Tibial nerve (tissue), 4 donors: Measurements from ENCODE around the gene EPN3.

ENCODE experiments used
- CTCF ChIP-seq, 5 experiments: fragments of 200-600 bp in 3 of 5; fragments of 450-650 bp in 2 of 5; sonication (generic) in 3 of 5; IDR thresholded peaks; one replicate each; pipeline ENCODE4 v1.5.1; 2016 to 2019; ENCODE audit warnings: antibody characterized with exemption in 5 of 5, mild to moderate bottlenecking in 3 of 5, moderate library complexity in 2 of 5
- EP300 ChIP-seq, 2 donors: sonication (generic); formaldehyde crosslinking; IDR thresholded peaks; one replicate each; pipeline ENCODE4 v1.6.1; 2017; ENCODE audit warnings: antibody characterized with exemption in 2 of 2, mild to moderate bottlenecking in 1 of 2
- POLR2A ChIP-seq, 2 donors: fragments of 450-650 bp; IDR thresholded peaks; one replicate each; pipeline ENCODE4 v1.6.1; 2017; ENCODE audit warnings: antibody characterized with exemption in 2 of 2, mild to moderate bottlenecking in 2 of 2, moderate library complexity in 2 of 2

- TF ChIP-seq POLR2A (IDR thresholded peaks at IDR 0.05) (no peak), CTCF (IDR thresholded peaks at IDR 0.05) (no peak), EP300 (IDR thresholded peaks at IDR 0.05) (no peak)
Observed at GRCh38 chr17:50558941-50559614, 26.5 kb downstream of the EPN3 start.
